ELF-1 (cell line): ENCODE data around the gene CBR1.

ENCODE experiments used
- DNase-seq: peaks from one replicate; pipeline ENCODE4 v3.0.0-alpha.2; 2016; ENCODE audit warnings: low read depth, low spot score

CBR1 gene

DNA sequence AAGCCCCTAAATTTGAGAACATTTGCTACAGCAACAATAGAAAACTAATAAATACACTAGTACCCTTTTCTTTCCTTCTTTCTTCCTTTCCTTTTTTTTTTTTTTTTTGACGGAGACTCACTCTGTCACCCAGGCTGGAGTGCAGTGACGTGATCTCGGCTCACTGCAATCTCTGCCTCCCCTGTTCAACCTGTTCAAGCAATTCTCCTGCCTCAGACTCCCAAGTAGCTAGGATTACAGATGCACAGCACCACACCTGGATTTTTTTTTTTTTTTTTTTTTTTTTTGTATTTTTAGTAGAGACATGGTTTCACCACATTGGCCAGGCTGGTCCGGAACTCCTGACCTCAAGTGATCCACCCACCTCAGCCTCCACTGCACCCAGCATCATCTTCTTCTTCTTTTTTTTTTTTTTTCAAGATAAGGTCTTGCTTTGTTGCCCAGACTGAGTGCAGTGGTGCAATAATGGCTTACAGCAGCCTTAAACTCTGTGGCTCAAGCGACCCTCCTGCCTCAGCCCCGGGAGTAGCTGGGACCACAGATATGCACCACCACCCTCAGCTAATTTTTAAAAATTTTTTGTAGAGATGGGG, 45.4 kb downstream of the CBR1 start:
- DNase-seq = no peak

DNA sequence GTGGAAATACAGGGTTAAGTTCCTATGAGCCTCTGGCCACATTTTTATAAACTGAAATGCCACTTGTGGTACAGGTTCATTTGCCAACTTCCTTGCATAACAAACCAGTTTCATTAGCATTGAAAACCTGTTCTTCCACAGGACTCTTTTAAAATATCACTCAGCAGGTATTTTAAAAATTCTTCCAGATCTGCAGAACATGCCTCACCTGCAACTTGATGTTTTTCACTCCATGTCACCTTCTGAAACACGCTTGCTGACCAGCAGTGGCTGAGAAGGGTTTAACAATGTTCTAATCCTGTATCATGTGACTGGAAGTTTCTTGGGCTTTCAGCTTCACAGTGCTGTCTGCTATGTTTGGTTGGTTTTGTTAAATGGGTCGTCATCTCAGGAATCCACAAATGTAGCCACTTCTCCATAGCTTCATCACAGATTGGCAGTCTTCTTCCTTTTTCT, 47.5 kb downstream of the CBR1 start:
- DNase-seq = no peak

DNA sequence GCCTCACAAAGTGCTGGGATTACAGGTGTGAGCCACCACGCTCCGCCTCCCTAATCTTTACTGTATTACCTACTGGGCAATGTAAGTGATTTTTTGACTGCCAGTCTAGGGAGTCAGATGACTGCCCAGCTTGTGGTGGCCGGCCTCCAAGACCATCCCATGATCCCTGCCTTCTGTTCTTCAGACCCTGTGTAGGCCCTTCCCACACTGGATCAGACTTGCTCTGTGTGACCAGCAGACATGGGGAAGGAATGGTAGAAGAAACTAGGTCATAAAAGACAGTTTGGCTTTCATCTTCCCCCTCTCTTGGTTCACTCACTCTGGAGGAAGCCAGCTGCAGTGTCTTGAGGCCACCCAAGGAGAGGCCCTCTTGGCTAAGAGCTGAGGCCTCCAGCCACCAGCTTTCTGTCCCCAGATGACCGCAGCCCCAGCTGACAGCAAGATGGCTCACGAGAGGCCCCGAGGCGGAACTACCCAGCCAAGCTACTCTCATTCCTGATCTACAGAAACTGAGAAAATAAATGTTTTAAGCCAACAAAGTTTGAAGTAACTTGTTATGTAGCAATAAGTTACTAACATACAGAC, 50.6 kb downstream of the CBR1 start:
- no peak for DNase-seq
